HS-27A (cell line): ENCODE results near the gene EFNB1.

Experiments
- DNase-seq: peaks from one replicate; pipeline ENCODE4 v3.0.0-alpha.2; 2012; ENCODE audit warnings: low read depth, missing footprints

Gene EFNB1

GRCh38 chrX:68827848-68828624 lies 785 bp upstream of the EFNB1 start:
- peak; percentile 33 for DNase-seq

- peak; percentile 4 for DNase-seq
These were observed 979 bp downstream of the EFNB1 start for GRCh38 chrX:68829582-68830418.

GRCh38 chrX:68830419-68831404 lies 1.9 kb downstream of the EFNB1 start:
- no peak for DNase-seq

- DNase-seq = no peak
These were observed 2.7 kb downstream of the EFNB1 start for GRCh38 chrX:68831405-68832100.

GRCh38 chrX:68832101-68832416 lies 3.2 kb downstream of the EFNB1 start:
- DNase-seq = no peak

GRCh38 chrX:68832516-68833447 lies 4.0 kb downstream of the EFNB1 start:
- DNase-seq = no peak

- no peak for DNase-seq
These were observed 4.6 kb downstream of the EFNB1 start for GRCh38 chrX:68833448-68833805.

- DNase-seq = no peak
These were observed 5.1 kb downstream of the EFNB1 start for GRCh38 chrX:68833855-68834331.

- DNase-seq = no peak
These were observed 5.7 kb downstream of the EFNB1 start for GRCh38 chrX:68834371-68835103.

- DNase-seq = no peak
These were observed 6.3 kb downstream of the EFNB1 start for GRCh38 chrX:68835104-68835442.

GRCh38 chrX:68835468-68835867 lies 6.6 kb downstream of the EFNB1 start:
- no peak for DNase-seq

- no peak for DNase-seq
These were observed 8.3 kb downstream of the EFNB1 start for GRCh38 chrX:68837119-68837518.

GRCh38 chrX:68838571-68838910 lies 9.7 kb downstream of the EFNB1 start:
- DNase-seq = no peak

- DNase-seq = no peak
These were observed 10.9 kb downstream of the EFNB1 start for GRCh38 chrX:68839771-68840170.

GRCh38 chrX:68840256-68840655 lies 11.4 kb downstream of the EFNB1 start:
- DNase-seq = no peak

- DNase-seq = no peak
These were observed 12.6 kb downstream of the EFNB1 start for GRCh38 chrX:68841251-68842049.

- DNase-seq = no peak
These were observed 13.5 kb downstream of the EFNB1 start for GRCh38 chrX:68842351-68842750.

- no peak for DNase-seq
These were observed 14.2 kb downstream of the EFNB1 start for GRCh38 chrX:68842781-68843581.
